ENCODE measurements around the gene PERP. TPM values are rescaled to one million over a fixed set of nuclear protein-coding genes. Genes with fewer than 3 reads are reported as not detected.

The PERP gene
- total and polyA plus RNA-seq, 2 of the 8 experiments (the other 6 are each of a cell fraction or from before 2014, with no cell fraction given) = 21.0 to 26.7 TPM

GRCh38 chr6:138145402-138145801, 38.2 kb upstream of the PERP start:
- no peak overlapping the region for H3K4me2 ChIP-seq (ENCODE audit: insufficient read depth in 1 of 2, low read depth in 2 of 2, low read length in 2 of 2)
- no peak overlapping the region; the same call in 1 of the 2 replicates for H2AFZ ChIP-seq (ENCODE audit: low read length)
- no peak overlapping the region for H3K9ac ChIP-seq (replicated peaks in 1 of 4; ENCODE audit: extremely low read depth in 1 of 4, low read depth in 3 of 4, low read length in 3 of 4)
- WGBS, 2 experiments (ENCODE audit: extremely low coverage in 1 of 2, insufficient coverage in 1 of 2, insufficient read length in 1 of 2, insufficient replicate concordance in 2 of 2, low coverage in 1 of 2, low lambda C conversion rate in 2 of 2, missing lambda C conversion rate in 1 of 2) = 92% methylated on average over 3 of the region's 3 CpGs; no CpG with 5 or more reads in 1 of the 2 experiments
- H3K23me2 ChIP-seq (ENCODE audit: low read depth, low read length) = peaks cover 2% of the 10 kb centered on the region; the same call in 1 of the 2 replicates
- no peak overlapping the region for H3K56ac ChIP-seq (replicated peaks; ENCODE audit: insufficient read length, low read depth, low read length)
- no peak overlapping the region for H3K18ac ChIP-seq (ENCODE audit: extremely low read depth, low read length)
- ChIA-PET POLR2A (ENCODE audit: partially characterized antibody) (no interaction called here), CTCF (ENCODE audit: partially characterized antibody) (interaction anchor here (0.6 to 1.3 kb wide), 6 partner anchors 28 to 575 kb away, joined by 3 to 5 read pairs (median 3); no protein-coding TSS in a partner anchor)
- no peaks in the 10 kb centered on the region for H3K79me1 ChIP-seq (ENCODE audit: low read depth, low read length)
- no peak overlapping the region for H4K8ac ChIP-seq (ENCODE audit: extremely low read depth, insufficient read depth, low read length)
- no peaks in the 10 kb centered on the region for H3K4me1 ChIP-seq (replicated peaks in 1 of 4; ENCODE audit: control insufficient read depth in 3 of 4, insufficient read depth in 4 of 4, low read length in 3 of 4)
- H3K4me3 ChIP-seq (ENCODE audit: extremely low read depth in 1 of 4, insufficient read depth in 2 of 4, low read depth in 3 of 4, low read length in 4 of 4) = no peak overlapping the region
- H3K23ac ChIP-seq (ENCODE audit: insufficient read length) = no peak overlapping the region
- H2BK12ac ChIP-seq (ENCODE audit: low read depth, low read length) = no peak overlapping the region
- H4K20me1 ChIP-seq (replicated peaks in 1 of 2; ENCODE audit: control insufficient read depth in 1 of 2, insufficient read depth in 2 of 2, low read length in 2 of 2) = no peaks in the 10 kb centered on the region
- no peak overlapping the region for H2BK15ac ChIP-seq (ENCODE audit: low read length)
- FAIRE-seq (no peak), DNase-seq (ENCODE audit: low read depth in 1 of 2, low spot score in 2 of 2) (no peak)
- no peaks in the 10 kb centered on the region for H3K36me3 ChIP-seq (ENCODE audit: control insufficient read depth in 2 of 4, insufficient read depth in 4 of 4, low read length in 3 of 4)
- no peak overlapping the region for H2BK5ac ChIP-seq (ENCODE audit: low read depth, low read length)
- no peak overlapping the region for H3K14ac ChIP-seq (ENCODE audit: insufficient read length)
- H4K91ac ChIP-seq (replicated peaks; ENCODE audit: insufficient read length, low read length) = no peak overlapping the region
- H2BK20ac ChIP-seq (ENCODE audit: low read length) = no peak overlapping the region
- no peak overlapping the region for H3K4ac ChIP-seq (replicated peaks; ENCODE audit: insufficient read length, low read depth, low read length)
- H3K9me3 ChIP-seq (ENCODE audit: insufficient read depth in 2 of 2, low read depth in 1 of 2, low read length in 1 of 2) = no peaks in the 10 kb centered on the region
- no peak overlapping the region for H2BK120ac ChIP-seq (replicated peaks; ENCODE audit: low read depth, low read length)
- no peak overlapping the region for H2AK5ac ChIP-seq (ENCODE audit: low read depth, low read length)
- H3K79me2 ChIP-seq (ENCODE audit: control insufficient read depth in 1 of 2, insufficient read depth in 2 of 2, low read length in 2 of 2) = no peaks in the 10 kb centered on the region
- H3K27me3 ChIP-seq (replicated peaks in 1 of 4; ENCODE audit: control insufficient read depth in 3 of 4, extremely low read depth in 1 of 4, insufficient read depth in 3 of 4, low read length in 3 of 4) = no peaks in the 10 kb centered on the region
- H3K27ac ChIP-seq (ENCODE audit: low read depth, low read length) = no peak overlapping the region
- no peak overlapping the region for H4K5ac ChIP-seq (ENCODE audit: insufficient read length, low read depth, low read length)
- TF ChIP-seq TBP (IDR thresholded peaks at IDR 0.05; ENCODE audit: low read depth, low read length) (no peak), GABPA (IDR thresholded peaks at IDR 0.05; ENCODE audit: borderline replicate concordance, insufficient read depth, low read length) (no peak), USF2 (IDR thresholded peaks at IDR 0.05; ENCODE audit: low read length) (no peak), GTF2F1 (IDR thresholded peaks at IDR 0.05; ENCODE audit: borderline replicate concordance, low read depth, low read length) (no peak), CBX8 (IDR thresholded peaks at IDR 0.05; ENCODE audit: borderline replicate concordance, low read depth, low read length) (no peak), FOSL1 (IDR thresholded peaks at IDR 0.05; ENCODE audit: insufficient read depth, low read depth, low read length) (no peak), RFX5 (IDR thresholded peaks at IDR 0.05; ENCODE audit: borderline replicate concordance, low read depth, low read length) (no peak), BCL11A (IDR thresholded peaks at IDR 0.05; ENCODE audit: low read depth in 2 of 2, low read length in 2 of 2) (no peak), KDM5A (IDR thresholded peaks at IDR 0.05; ENCODE audit: low read length) (no peak), EZH2 (IDR thresholded peaks at IDR 0.05; ENCODE audit: low read depth, low read length, severe bottlenecking) (no peak), RBBP5 (IDR thresholded peaks at IDR 0.05; ENCODE audit: borderline replicate concordance, low read depth, low read length) (no peak), SP2 (IDR thresholded peaks at IDR 0.05; ENCODE audit: low read length) (no peak), POU5F1 (IDR thresholded peaks at IDR 0.05; ENCODE audit: low read depth, low read length) (no peak)
